WTC11 (cell line): ENCODE measurements around the gene STX8.

ENCODE experiments used
- NFE2L1 ChIP-seq: sonication (generic); formaldehyde crosslinking; IDR thresholded peaks from 2 replicates; pipeline ENCODE4 v1.8.1; 2023; ENCODE audit warnings: missing genetic modification reagents
- NR1H2 ChIP-seq: sonication (generic); formaldehyde crosslinking; IDR thresholded peaks from 2 replicates; pipeline ENCODE4 v1.9.0; 2021; ENCODE audit warnings: mild to moderate bottlenecking, moderate library complexity, missing genetic modification reagents
- PRRX2 ChIP-seq: fragments of 250-450 bp; sonication (Bioruptor Pico); IDR thresholded peaks from 2 replicates; pipeline ENCODE4 v1.8.0; 2021; ENCODE audit warnings: mild to moderate bottlenecking
- TP53 ChIP-seq: sonication (generic); formaldehyde crosslinking; IDR thresholded peaks from 2 replicates; pipeline ENCODE4 v1.8.1; 2023; ENCODE audit warnings: mild to moderate bottlenecking, missing genetic modification reagents
- TF ChIP-seq, protein P1 (sequence below): fragments of 200-600 bp; IDR thresholded peaks from 2 replicates; pipeline ENCODE4 v1.8.0; 2022; ENCODE audit warnings: antibody characterized with exemption
- TF ChIP-seq, protein P2 (sequence below): sonication (generic); formaldehyde crosslinking; conservative IDR thresholded peaks from 2 replicates; pipeline ENCODE4 v1.8.1; 2022; ENCODE audit warnings: mild to moderate bottlenecking, missing genetic modification reagents
- TF ChIP-seq, protein P3 (sequence below): fragments of 250-450 bp; sonication (Bioruptor Pico); IDR thresholded peaks from 2 replicates; pipeline ENCODE4 v1.9.0; 2021; ENCODE audit warnings: mild to moderate bottlenecking

DNA sequence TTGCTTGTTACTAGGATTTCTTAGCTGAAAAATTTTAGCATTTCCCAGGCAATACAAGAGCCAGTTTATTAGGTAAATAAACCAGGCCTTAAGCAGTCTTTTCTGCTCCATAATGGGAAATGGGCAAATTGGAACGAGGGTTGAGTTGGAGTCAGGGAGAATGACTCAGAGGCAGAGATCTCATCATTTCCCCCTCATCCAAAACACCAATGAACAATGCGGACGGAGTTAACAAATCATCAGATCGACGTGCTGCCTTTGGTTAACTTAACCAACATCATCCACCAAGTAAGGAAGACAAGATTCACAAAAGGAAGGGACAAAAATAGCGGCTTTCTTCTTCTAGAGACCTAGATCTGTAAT lies 243.5 kb downstream of the STX8 start:
- TF ChIP-seq, protein P1, sequence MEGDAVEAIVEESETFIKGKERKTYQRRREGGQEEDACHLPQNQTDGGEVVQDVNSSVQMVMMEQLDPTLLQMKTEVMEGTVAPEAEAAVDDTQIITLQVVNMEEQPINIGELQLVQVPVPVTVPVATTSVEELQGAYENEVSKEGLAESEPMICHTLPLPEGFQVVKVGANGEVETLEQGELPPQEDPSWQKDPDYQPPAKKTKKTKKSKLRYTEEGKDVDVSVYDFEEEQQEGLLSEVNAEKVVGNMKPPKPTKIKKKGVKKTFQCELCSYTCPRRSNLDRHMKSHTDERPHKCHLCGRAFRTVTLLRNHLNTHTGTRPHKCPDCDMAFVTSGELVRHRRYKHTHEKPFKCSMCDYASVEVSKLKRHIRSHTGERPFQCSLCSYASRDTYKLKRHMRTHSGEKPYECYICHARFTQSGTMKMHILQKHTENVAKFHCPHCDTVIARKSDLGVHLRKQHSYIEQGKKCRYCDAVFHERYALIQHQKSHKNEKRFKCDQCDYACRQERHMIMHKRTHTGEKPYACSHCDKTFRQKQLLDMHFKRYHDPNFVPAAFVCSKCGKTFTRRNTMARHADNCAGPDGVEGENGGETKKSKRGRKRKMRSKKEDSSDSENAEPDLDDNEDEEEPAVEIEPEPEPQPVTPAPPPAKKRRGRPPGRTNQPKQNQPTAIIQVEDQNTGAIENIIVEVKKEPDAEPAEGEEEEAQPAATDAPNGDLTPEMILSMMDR, result no peak
- TF ChIP-seq NFE2L1, result no peak
- TF ChIP-seq, protein P2, sequence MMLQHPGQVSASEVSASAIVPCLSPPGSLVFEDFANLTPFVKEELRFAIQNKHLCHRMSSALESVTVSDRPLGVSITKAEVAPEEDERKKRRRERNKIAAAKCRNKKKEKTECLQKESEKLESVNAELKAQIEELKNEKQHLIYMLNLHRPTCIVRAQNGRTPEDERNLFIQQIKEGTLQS (CRISPR knock-in tag), result no peak
- TF ChIP-seq, protein P3, sequence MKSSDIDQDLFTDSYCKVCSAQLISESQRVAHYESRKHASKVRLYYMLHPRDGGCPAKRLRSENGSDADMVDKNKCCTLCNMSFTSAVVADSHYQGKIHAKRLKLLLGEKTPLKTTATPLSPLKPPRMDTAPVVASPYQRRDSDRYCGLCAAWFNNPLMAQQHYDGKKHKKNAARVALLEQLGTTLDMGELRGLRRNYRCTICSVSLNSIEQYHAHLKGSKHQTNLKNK, result no peak
- no peak for TF ChIP-seq NR1H2
- no peak for TF ChIP-seq TP53 (CRISPR knock-in tag)
- TF ChIP-seq PRRX2, result no peak
